Hepatocyte (in vitro differentiated cells): ENCODE results near the gene ABCA2. TPM values are rescaled to one million over a fixed set of nuclear protein-coding genes. Genes with fewer than 3 reads are reported as not detected.

ENCODE experiments used
- DNase-seq: peaks from one replicate; pipeline ENCODE4 v3.0.0-alpha.2; 2016; ENCODE audit warnings: low spot score
- H2AFZ ChIP-seq: fragments of 200-600 bp; sonication (generic); 2 replicates; pipeline ENCODE4 v1.6.0; 2016; ENCODE audit warnings: antibody characterized with exemption, mild to moderate bottlenecking
- H3K27ac ChIP-seq: fragments of 200-600 bp; sonication (generic); 2 replicates; pipeline ENCODE4 v1.5.1; 2016; ENCODE audit warnings: mild to moderate bottlenecking
- H3K27me3 ChIP-seq: fragments of 200-600 bp; sonication (generic); 2 replicates; pipeline ENCODE4 v1.6.1; 2016
- H3K36me3 ChIP-seq: fragments of 200-600 bp; sonication (generic); replicated peaks from 2 replicates; pipeline ENCODE4 v1.5.1; 2016; ENCODE audit warnings: low read depth; ENCODE audit not compliant: insufficient read depth
- H3K4me1 ChIP-seq: fragments of 200-600 bp; sonication (generic); 2 replicates; pipeline ENCODE4 v1.5.1; 2016; ENCODE audit warnings: mild to moderate bottlenecking, moderate library complexity; ENCODE audit not compliant: insufficient read depth
- H3K4me2 ChIP-seq: fragments of 200-600 bp; sonication (generic); 2 replicates; pipeline ENCODE4 v1.6.0; 2016
- H3K4me3 ChIP-seq: fragments of 200-600 bp; sonication (generic); 2 replicates; pipeline ENCODE4 v1.5.1; 2016; ENCODE audit warnings: mild to moderate bottlenecking
- H3K79me2 ChIP-seq: fragments of 200-600 bp; sonication (generic); 2 replicates; pipeline ENCODE4 v1.6.0; 2017; ENCODE audit warnings: mild to moderate bottlenecking
- H3K9me2 ChIP-seq: fragments of 200-600 bp; sonication (generic); replicated peaks from 2 replicates; pipeline ENCODE4 v1.6.0; 2017; ENCODE audit warnings: mild to moderate bottlenecking; ENCODE audit not compliant: insufficient read depth
- H3K9me3 ChIP-seq: fragments of 200-600 bp; sonication (generic); 2 replicates; pipeline ENCODE4 v1.5.1; 2016; ENCODE audit warnings: low read depth, mild to moderate bottlenecking
- H4K20me1 ChIP-seq: fragments of 200-600 bp; sonication (generic); 2 replicates; pipeline ENCODE4 v1.6.0; 2016; ENCODE audit warnings: mild to moderate bottlenecking; ENCODE audit not compliant: insufficient read depth, poor library complexity, severe bottlenecking
- EZH2 ChIP-seq: fragments of 200-600 bp; sonication (generic); IDR thresholded peaks from 2 replicates; pipeline ENCODE4 v1.6.1; 2016; ENCODE audit warnings: antibody characterized with exemption, mild to moderate bottlenecking, borderline replicate concordance
- EZH2phosphoT487 ChIP-seq: fragments of 200-600 bp; sonication (generic); IDR thresholded peaks from one replicate; pipeline ENCODE4 v1.6.1; 2018; ENCODE audit warnings: antibody characterized with exemption, mild to moderate bottlenecking, low read depth, moderate library complexity; ENCODE audit not compliant: unreplicated experiment, severe bottlenecking
- WGBS: methylation state at CpG from one replicate; pipeline ENCODE4 v1.1.6; 2016; ENCODE audit warnings: low lambda C conversion rate; ENCODE audit errors: missing lambda C conversion rate; 5-methylcytosine and 5-hydroxymethylcytosine counted together
- polyA plus RNA-seq: library from polyadenylated mRNA; unstranded; fragments of >200 nt; fragmentation: Nextera tagmentation; extraction: Ambion mirVana; gene quantifications from 2 replicates; pipeline ENCODE4 v1.2.1, GENCODE V29; 2016
- total RNA-seq: library from RNA; depleted of rRNA; stranded (reverse); fragments of >200 nt; gene quantifications from 2 replicates; pipeline ENCODE4 v1.2.3, GENCODE V29; 2014
- TF ChIP-seq, protein P1 (sequence below): fragments of 200-600 bp; sonication (generic); IDR thresholded peaks from 2 replicates; pipeline ENCODE4 v1.5.1; 2016; ENCODE audit warnings: antibody characterized with exemption, mild to moderate bottlenecking; ENCODE audit not compliant: poor library complexity

Gene ABCA2
- total and polyA plus RNA-seq, 2 experiments from 2014 or later = 14.6 to 15.6 TPM

DNA sequence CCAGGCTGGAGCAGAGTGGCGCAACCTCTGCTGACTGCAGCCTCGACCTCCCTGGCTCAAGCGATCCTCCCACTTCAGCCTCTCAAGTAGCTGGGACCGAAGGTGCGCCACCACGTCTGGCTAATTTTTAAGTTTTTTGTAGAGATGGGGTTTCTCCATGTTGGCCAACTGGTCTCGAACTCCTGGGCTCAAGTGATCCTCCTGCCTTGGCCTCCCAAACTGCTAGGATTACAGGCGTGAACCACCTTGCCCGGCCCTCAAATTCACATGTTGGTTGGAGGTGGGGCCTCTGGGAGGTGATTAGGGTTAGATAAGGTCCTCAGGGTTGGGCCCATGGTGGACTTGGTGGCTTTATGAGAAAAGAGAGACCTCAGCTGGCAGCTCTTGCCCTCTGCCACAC lies 65.9 kb downstream of the ABCA2 start:
- WGBS = 95% methylated on average over 9 of the region's 9 CpGs
- no peaks in the 10 kb centered on the region for H4K20me1 ChIP-seq
- H2AFZ ChIP-seq = no peak overlapping the region
- H3K27me3 ChIP-seq = no peaks in the 10 kb centered on the region
- H3K4me1 ChIP-seq = no peaks in the 10 kb centered on the region
- H3K36me3 ChIP-seq = no peaks in the 10 kb centered on the region
- H3K27ac ChIP-seq = no peak overlapping the region
- no peaks in the 10 kb centered on the region for H3K9me2 ChIP-seq
- no peaks in the 10 kb centered on the region for H3K79me2 ChIP-seq
- TF ChIP-seq EZH2phosphoT487 (no peak), EZH2 (no peak)
- TF ChIP-seq, protein P1, sequence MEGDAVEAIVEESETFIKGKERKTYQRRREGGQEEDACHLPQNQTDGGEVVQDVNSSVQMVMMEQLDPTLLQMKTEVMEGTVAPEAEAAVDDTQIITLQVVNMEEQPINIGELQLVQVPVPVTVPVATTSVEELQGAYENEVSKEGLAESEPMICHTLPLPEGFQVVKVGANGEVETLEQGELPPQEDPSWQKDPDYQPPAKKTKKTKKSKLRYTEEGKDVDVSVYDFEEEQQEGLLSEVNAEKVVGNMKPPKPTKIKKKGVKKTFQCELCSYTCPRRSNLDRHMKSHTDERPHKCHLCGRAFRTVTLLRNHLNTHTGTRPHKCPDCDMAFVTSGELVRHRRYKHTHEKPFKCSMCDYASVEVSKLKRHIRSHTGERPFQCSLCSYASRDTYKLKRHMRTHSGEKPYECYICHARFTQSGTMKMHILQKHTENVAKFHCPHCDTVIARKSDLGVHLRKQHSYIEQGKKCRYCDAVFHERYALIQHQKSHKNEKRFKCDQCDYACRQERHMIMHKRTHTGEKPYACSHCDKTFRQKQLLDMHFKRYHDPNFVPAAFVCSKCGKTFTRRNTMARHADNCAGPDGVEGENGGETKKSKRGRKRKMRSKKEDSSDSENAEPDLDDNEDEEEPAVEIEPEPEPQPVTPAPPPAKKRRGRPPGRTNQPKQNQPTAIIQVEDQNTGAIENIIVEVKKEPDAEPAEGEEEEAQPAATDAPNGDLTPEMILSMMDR = no peak
- H3K4me2 ChIP-seq = no peak overlapping the region
- no peak overlapping the region for H3K4me3 ChIP-seq
- DNase-seq = no peak
- no peaks in the 10 kb centered on the region for H3K9me3 ChIP-seq

- no peaks in the 10 kb centered on the region for H4K20me1 ChIP-seq
- no peaks in the 10 kb centered on the region for H3K36me3 ChIP-seq
- no peak overlapping the region for H3K4me3 ChIP-seq
- H3K79me2 ChIP-seq = no peaks in the 10 kb centered on the region
- no peak for DNase-seq
- TF ChIP-seq EZH2 (no peak), EZH2phosphoT487 (no peak)
- TF ChIP-seq, protein P1 = no peak
- no peak overlapping the region for H3K4me2 ChIP-seq
- H3K27ac ChIP-seq = no peak overlapping the region
- no peaks in the 10 kb centered on the region for H3K4me1 ChIP-seq
- H3K27me3 ChIP-seq = no peaks in the 10 kb centered on the region
- H3K9me2 ChIP-seq = no peaks in the 10 kb centered on the region
- no peak overlapping the region for H2AFZ ChIP-seq
- H3K9me3 ChIP-seq = no peaks in the 10 kb centered on the region
- whole genome bisulfite sequencing = 81% methylated on average over 23 of the region's 23 CpGs
These were observed 66.6 kb downstream of the ABCA2 start for GRCh38 chr9:136961279-136962065.

GRCh38 chr9:136960938-136961275 lies 67.1 kb downstream of the ABCA2 start:
- Histone ChIP-seq H3K9me3 (no peaks in the 10 kb centered on the region), H3K79me2 (no peaks in the 10 kb centered on the region), H3K36me3 (no peaks in the 10 kb centered on the region), H3K9me2 (no peaks in the 10 kb centered on the region), H3K27ac (no peak overlapping the region), H2AFZ (no peak overlapping the region), H3K27me3 (no peaks in the 10 kb centered on the region), H4K20me1 (no peaks in the 10 kb centered on the region), H3K4me3 (no peak overlapping the region), H3K4me2 (no peak overlapping the region), H3K4me1 (no peaks in the 10 kb centered on the region)
- DNase-seq = no peak
- TF ChIP-seq, protein P1 = no peak
- TF ChIP-seq EZH2 = no peak
- no peak for TF ChIP-seq EZH2phosphoT487
- 89% methylated on average over 15 of the region's 15 CpGs for WGBS
